GM10266 (cell line): ENCODE measurements around the gene KDM4F.

Experiments used
- DNase-seq: peaks from one replicate; pipeline ENCODE4 v3.0.0; 2012; ENCODE audit errors: extremely low spot score
- CTCF ChIP-seq: IDR thresholded peaks from 2 replicates; pipeline ENCODE4 v1.5.1; 2012; ENCODE audit warnings: mild to moderate bottlenecking, low read depth; ENCODE audit not compliant: control insufficient read depth, insufficient read depth; ENCODE audit errors: missing control alignments

Gene KDM4F

GRCh38 chr11:95066716-95067038 is 17.5 kb downstream of the KDM4F start, which contains the start of gene SRSF8:
SRSF8 (plus strand) TSS chr11:95066919; CDS start chr11:95067227, 308 bp downstream.
- peak; percentile 22 for DNase-seq
- TF ChIP-seq CTCF: no peak

- TF ChIP-seq CTCF: peak; percentile 55
- DNase-seq: peak; percentile 52
These were observed 18.0 kb downstream of the KDM4F start for GRCh38 chr11:95067039-95067840.

DNA sequence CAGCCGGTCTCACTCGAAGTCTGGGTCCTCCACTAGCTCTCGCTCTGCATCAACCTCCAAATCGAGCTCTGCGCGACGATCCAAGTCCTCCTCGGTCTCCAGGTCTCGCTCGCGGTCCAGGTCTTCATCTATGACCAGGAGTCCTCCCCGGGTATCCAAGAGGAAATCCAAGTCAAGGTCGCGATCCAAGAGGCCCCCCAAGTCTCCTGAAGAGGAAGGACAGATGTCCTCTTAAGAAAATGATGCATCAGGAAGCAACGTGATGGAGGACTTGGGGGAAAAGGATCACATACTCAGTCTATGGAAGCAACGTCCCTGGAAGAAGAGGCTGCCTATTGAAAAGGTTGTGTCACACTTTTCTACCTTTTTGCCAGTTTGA is 18.6 kb downstream of the KDM4F start:
- no peak for TF ChIP-seq CTCF
- DNase-seq: no peak

- no peak for TF ChIP-seq CTCF
- DNase-seq: peak; percentile 75
These were observed 19.3 kb downstream of the KDM4F start for GRCh38 chr11:95068549-95068948.

GRCh38 chr11:95070471-95070870 is 21.2 kb downstream of the KDM4F start:
- TF ChIP-seq CTCF: no peak
- DNase-seq: no peak

GRCh38 chr11:95072948-95073347 is 23.7 kb downstream of the KDM4F start:
- TF ChIP-seq CTCF: no peak
- DNase-seq: no peak

DNA sequence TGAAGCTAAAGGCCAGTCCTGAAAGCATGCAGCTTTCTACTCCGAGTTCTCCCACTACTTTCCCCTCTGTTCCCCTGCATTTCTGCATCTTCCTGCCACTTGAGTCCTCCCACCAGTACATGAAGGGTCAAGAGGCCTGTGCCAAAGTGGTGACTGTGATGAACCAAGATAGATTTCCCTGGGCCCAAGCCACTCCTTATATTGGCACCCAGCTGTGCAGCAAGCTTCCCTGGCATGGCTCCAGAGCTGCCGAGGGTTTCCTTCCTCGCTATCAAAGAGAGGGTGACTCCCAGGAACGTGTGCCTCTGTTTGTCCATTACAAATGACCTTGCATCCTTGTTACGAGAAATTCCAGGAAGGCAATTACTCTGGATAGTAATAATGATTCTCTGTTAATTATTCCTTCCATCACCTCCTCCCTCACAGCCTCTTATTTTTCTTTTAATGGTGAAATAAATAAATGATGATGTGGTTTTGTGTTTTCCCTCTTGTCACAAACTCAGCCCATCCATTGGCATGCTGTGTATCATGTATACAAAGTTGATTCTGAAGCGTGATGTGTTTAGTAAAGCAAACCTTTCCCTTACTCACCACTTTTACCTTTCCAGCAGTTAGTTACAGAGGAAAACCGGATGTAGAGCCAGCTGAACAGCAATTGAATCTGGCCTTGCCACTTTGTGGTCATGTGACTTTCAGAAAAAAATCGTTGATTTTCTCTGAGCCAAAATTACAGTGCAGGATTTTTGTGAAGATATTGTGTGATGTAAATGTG is 25.8 kb downstream of the KDM4F start:
- no peak for DNase-seq

More for the DNA sequence above, 25.8 kb downstream of the KDM4F start:
- TF ChIP-seq CTCF: no peak
